ENCODE measurements around the gene KCTD13.
"Not testable (repeated sequence)": the region's sequence is repeated elsewhere in the genome, so short reads cannot be mapped to it uniquely, and the experiment has no call there.

KCTD13 gene

GRCh38 chr16:29877266-29877961, 48.6 kb downstream of the KCTD13 start:
- peak; percentile 51 to 74 for DNase-seq

- DNase-seq = peak; percentile 55 to 63
These were observed 49.3 kb downstream of the KCTD13 start for GRCh38 chr16:29876594-29877249.

- DNase-seq = peak in 1 of 2 donors; percentile 18
These were observed 49.8 kb downstream of the KCTD13 start for GRCh38 chr16:29876217-29876593.

- no peak for DNase-seq
These were observed 50.8 kb downstream of the KCTD13 start for GRCh38 chr16:29875206-29875605.

- no peak for DNase-seq
These were observed 52.7 kb downstream of the KCTD13 start for GRCh38 chr16:29873319-29873718.

GRCh38 chr16:29871822-29872546, 54.0 kb downstream of the KCTD13 start:
- no peak for DNase-seq

DNA sequence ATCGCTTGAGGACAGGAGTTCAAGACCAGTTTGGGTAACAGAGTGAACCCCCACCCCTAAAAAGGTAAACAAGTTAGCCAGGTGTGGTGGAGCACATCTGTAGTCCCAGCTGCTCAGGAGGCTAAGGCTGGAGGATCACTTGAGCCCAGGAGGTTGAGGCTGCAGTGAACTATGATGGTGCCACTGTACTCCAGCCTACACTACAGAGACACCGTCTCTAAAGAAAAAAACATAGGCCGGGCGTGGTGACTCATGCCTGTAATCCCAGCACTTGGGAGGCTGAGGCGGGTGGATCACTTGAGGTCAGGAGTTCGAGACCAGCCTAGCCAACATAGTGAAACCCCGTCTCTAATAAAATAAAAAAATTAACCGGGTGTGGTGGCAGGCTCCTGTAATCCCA, 57.0 kb downstream of the KCTD13 start:
- not testable (repeated sequence) for DNase-seq

- no peak for DNase-seq
These were observed 57.5 kb downstream of the KCTD13 start for GRCh38 chr16:29868396-29869009.

GRCh38 chr16:29864205-29864604, 61.8 kb downstream of the KCTD13 start:
- no peak for DNase-seq

- DNase-seq = no peak
These were observed 62.4 kb downstream of the KCTD13 start for GRCh38 chr16:29863669-29863984.

DNA sequence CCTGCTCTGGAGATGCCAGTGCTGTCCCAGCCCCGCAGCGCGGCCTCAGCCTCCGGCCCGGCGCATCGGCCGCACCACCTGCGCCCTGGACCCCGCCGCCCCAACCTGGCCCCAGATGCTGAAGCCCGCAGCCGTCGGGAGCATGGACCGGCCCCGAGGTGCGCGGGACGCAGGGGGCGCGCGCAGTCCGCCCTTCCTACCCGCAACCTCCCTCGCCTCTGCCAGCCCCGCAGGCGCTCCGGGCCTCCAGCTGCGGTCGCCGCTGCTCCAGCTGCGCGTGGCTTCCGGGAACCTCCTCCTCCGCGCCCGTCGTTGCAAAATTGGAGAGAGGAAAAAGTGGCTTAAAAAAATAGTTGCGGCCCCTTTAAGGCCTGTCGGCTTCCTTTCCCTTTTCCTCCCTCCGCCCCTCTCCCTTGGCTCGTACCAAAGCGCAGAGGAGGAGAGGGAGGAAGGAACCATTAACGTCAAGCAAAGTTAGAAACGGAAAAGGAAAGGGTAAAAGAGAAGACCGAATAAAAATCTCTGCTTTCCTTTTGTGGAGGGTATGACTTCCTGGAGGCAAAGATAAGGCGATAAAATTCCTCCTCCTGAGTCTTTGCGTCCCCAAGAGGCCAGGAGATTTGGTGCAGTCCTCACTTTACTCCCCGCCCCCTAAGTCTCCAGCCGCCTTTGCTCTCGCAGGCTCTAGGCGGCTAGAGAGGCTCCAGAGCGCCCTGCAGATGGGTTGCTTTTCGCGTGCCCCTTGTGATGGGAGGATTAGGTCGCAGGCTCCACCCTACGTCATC, 63.0 kb downstream of the KCTD13 start, which contains the start of gene CDIPT:
TSS of gene CDIPT (minus strand) at position 343 of the 785 bp plus-strand sequence. CDS start 369 bp downstream, outside the sequence.
- DNase-seq = peak; percentile 91 to 92

- DNase-seq = peak in 1 of 2 donors; percentile 28
These were observed 63.6 kb downstream of the KCTD13 start for GRCh38 chr16:29862383-29862883.

DNA sequence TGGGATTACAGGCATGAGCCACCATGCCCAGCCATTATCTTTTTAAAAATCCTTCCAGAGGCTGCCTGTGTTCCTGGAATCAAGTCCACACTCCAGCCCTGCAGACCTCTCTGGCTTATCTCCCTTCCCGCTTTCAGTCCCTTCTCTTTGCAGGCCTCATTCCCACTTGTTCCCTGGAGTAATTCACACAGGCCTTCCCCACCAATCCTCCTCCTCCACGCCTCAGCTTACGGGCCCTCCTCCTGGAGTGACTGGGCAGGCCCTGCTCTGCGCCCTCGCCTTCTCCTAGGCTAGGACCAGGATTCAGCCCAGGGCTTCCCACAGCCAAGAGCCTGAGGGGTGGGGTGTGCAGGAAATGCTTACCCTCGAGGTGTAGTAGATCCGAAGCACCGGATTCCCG, 65.8 kb downstream of the KCTD13 start:
- DNase-seq = no peak

DNA sequence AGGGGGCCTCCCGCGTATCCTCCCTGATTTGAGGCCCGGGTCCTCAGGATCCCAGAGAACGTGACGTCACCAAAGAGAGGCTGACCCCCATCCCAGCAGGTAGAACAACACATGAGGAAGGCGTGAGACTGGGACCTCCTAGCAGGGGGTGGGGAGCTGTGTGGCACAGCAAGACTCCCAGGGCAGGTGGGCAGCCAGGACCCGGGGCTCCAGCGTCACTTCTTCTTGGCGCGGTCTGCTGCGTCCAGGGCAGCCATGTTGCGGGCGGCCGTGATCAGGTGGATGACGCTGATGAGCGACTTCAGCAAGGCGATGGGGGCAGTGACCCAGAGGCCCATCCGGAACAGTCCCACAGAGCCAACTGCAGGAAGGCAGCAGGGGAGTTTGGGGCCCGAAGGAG, 67.1 kb downstream of the KCTD13 start:
- no peak for DNase-seq

DNA sequence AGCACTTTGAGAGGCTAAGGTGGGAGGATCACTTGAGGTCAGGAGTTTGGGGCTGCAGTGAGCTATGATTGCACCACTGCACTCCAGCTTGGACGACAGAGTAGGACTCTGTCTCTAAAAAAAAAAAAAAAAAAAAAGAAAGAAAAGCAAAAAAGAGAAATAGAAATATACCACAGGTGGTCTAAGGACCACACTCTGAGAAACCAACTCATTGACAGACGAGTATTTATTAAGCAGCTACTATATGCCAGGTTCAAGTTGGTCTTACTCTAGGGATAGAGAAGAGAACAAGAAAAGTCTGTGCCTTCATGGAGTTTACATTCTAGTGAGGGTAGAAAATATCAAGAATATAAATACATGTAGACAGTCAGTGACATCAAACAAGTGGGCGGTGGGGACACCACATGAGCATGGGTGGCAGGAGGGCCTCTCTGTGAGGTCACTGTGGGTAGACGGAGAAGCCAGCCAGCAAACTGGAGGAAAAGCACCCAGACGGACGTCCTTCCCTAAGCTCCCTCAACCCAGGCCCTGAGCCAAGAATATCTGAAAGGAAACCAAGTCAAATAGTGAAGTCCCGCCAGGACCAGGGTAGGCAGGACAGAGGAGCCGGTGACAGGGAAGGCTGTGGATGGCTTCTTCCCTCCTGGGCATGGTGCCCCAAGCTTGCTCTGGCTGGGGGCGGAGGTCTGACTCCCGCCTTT, 67.7 kb downstream of the KCTD13 start:
- no peak for DNase-seq

DNA sequence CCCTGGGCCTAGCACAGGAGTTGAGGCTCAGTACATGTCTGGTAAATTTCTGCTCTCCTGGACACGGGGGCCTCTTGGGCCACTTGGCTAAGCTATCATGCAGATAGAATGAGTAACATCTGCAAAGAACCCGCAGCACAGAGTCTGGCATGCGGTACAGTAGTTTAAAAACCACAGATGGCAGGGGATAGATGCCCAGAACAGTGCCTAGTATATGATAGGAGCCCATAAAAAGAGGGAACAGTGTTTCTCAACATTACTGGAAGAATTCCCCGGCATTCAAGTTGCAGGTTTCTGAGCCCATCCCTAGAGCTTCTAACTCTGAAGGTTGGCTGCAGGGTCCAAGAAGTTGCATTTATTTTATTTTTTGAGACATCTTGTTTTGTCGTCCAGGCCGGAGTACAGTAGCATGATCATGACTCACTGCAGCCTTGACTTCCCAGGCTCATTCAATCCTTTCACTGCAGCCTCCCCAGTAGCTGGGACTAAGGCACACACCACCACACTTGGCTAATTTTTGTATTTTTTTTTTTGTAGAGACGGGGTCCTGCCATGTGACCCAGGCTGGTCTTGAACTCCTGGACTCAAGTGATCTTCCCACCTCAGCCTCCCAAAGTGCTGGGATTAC, 68.8 kb downstream of the KCTD13 start:
- DNase-seq = no peak

Measured in stimulated activated CD4-positive, alpha-beta T cell treated with anti-CD3 and anti-CD28 coated beads, Interleukin-2, amount 100 ng/mL, for 24 hours (primary cell).